HG03066 (cell line): ENCODE data around the gene TOMM7.
"Not testable (repeated sequence)": the region's sequence is repeated elsewhere in the genome, so short reads cannot be mapped to it uniquely, and the experiment has no call there.

ENCODE experiments used
- ATAC-seq: cut with Tn5 transposase; IDR thresholded peaks from one replicate; pipeline ENCODE4 v1.9.1; 2021; ENCODE audit warnings: low read depth; ENCODE audit not compliant: unreplicated experiment

TOMM7 gene

GRCh38 chr7:22826593-22826992 lies 3.9 kb upstream of the TOMM7 start:
- no peak for ATAC-seq

DNA sequence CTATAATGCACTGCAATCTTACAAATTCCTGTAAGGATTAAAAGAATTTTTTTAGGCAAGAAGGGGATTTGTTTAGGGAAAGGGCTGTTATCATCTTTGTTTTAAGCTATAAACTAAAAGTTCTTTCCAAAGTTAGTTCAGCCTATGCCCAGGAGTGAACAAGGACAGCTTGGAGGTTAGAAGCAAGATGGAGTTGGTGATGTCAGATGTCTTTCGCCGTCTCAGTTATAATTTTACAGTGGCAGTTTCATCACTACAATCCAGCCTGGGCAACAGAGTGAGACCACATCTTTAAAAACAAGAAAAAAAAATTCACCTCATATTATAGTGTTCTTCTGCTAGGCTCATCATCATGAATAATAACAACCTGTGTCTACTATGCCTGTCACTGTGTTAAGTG lies 2.1 kb upstream of the TOMM7 start:
- no peak for ATAC-seq

DNA sequence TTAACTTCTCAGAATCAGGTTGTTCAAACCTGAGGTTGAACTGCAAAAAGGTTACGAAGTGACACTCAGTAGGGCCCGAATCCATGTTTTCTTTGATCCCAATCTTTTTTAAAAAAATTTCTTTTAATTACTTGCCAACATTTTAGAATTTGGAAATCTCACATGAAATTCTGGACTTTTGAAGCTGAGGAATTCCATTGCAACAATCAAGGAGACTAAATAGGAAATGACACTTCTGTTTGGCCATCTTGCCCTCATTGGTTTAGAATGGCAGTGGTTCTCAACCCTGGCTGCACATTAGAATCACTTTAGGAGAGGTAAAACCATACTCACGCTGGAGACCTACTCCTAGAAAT lies 471 bp upstream of the TOMM7 start:
- no peak for ATAC-seq

- no peak for ATAC-seq
Measured at GRCh38 chr7:22821702-22822485, 755 bp downstream of the TOMM7 start.

DNA sequence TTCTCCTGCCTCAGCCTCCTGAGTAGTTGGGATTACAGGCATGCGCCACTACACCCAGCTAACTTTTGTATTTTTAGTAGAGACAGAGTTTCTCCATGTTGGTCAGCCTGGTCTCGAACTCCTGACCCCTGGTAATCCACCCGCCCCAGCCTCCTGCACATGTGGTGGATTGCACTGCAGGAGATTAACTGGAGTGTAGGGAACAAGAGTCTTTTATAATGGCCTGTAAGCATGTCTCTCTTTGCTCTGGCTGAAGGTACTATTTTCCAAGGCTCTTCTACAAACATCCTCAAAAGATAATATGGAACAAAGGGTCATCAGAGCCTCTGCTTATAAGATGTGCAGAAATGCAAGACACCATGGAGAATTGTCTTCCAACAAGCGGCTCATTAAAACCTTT lies 3.2 kb downstream of the TOMM7 start:
- ATAC-seq, result no peak

- ATAC-seq, result no peak
Measured at GRCh38 chr7:22814261-22815208, 8.1 kb downstream of the TOMM7 start.

GRCh38 chr7:22812353-22812752 lies 10.3 kb downstream of the TOMM7 start:
- ATAC-seq, result no peak

DNA sequence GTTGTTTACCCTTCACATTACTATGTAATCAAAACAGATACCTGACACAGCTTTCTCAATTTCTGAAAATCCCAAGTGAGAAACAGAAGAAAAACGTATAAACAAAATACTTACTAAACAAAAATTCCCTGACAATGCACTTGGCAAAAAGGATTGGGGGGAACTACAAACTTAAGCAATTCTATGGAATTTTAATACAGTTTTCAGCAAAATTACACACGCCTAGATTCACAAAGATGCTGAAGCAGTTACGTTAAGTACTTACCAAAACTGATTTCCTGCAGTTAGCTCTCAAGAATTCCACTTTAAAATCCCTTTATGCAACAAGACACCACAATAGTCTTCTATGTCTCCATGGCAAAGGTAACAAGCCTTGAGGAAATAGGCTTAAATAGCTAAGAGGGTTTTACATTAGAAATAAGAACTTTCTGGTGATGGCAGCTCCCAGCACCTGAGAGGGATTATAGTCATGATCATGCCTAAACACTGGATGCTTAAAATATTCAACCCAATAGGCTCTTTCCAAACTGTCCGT lies 10.8 kb downstream of the TOMM7 start:
- no peak for ATAC-seq

GRCh38 chr7:22810843-22811242 lies 11.8 kb downstream of the TOMM7 start:
- no peak for ATAC-seq

GRCh38 chr7:22809902-22810642 lies 12.6 kb downstream of the TOMM7 start:
- no peak for ATAC-seq

DNA sequence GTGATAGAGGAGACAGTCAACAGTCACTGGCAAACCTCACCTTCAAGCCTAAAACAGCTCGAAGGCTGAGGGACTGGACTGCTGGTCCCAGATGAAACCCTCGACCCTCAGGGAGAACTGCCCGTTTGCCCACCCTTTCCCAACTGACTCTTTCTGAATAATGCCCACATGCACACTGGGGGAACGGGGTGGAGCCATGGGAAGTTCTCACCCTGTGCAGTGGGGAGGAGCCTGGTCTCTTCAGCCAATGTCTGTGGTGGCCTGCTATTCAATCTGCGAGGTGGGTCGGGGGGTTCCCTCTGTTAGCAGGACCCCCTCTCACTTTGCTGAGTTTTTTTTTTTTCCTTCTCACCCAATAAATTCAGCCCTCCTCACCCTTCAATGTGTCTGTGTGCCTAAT lies 14.5 kb downstream of the TOMM7 start:
- no peak for ATAC-seq

- no peak for ATAC-seq
Measured at GRCh38 chr7:22806752-22807151, 15.9 kb downstream of the TOMM7 start.

DNA sequence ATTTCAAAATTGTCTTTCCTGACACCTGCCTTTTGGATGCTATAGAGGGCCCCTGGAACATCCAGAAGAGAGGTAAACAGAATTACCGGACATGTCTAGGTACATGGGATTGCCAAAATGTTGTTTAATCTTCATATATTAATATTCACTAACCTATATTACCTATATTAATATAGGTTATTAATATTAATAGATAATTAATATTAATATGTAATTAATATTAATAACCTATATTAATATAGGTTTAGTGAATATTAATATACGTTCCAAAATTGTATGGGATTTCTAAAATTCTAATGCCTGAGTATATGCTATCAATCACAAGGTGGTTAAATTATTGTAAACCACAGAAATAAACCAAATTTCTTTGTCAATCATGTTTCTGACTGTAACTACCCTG lies 17.4 kb downstream of the TOMM7 start:
- ATAC-seq, result no peak

DNA sequence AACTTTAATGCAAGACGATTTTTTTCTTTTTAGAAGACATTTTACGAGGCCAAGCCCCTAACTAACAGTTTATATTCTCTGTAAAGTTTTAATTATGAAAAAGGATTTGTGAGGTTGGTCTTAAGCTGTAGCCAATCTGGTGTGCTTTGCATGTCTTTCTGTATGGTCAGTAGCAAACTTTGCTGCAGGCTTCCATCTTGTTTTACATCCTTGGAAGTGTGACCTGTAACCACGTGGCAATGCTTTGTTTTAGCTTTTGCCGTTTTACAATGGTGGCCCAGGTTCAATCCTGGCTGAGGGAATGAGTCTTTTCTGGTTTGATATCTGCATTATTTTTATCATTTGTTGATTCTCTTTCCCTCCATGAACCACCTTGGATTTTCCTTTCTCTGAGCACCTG lies 19.8 kb downstream of the TOMM7 start:
- ATAC-seq, result not testable (repeated sequence)

- ATAC-seq, result no peak
Measured at GRCh38 chr7:22802426-22802825, 20.2 kb downstream of the TOMM7 start.

- ATAC-seq, result no peak
Measured at GRCh38 chr7:22801912-22802311, 20.7 kb downstream of the TOMM7 start.

DNA sequence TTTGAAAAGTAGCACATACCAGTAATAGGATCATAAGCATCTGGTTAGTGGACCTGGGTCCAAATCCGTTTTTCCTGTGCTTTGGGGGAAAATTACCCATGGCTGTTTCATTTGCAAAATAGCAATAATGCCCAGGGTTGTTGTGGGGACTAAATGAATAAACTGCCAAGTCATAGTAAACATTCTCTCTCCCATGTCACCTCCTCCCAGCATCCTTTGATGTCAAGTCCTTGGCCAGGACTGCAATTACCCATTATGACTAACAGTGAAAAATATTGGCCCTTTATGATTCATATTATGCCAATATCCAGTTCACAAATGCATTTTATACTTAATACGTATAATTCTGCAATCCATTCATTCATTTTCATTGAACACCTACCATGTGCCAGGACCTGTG lies 23.0 kb downstream of the TOMM7 start:
- no peak for ATAC-seq

DNA sequence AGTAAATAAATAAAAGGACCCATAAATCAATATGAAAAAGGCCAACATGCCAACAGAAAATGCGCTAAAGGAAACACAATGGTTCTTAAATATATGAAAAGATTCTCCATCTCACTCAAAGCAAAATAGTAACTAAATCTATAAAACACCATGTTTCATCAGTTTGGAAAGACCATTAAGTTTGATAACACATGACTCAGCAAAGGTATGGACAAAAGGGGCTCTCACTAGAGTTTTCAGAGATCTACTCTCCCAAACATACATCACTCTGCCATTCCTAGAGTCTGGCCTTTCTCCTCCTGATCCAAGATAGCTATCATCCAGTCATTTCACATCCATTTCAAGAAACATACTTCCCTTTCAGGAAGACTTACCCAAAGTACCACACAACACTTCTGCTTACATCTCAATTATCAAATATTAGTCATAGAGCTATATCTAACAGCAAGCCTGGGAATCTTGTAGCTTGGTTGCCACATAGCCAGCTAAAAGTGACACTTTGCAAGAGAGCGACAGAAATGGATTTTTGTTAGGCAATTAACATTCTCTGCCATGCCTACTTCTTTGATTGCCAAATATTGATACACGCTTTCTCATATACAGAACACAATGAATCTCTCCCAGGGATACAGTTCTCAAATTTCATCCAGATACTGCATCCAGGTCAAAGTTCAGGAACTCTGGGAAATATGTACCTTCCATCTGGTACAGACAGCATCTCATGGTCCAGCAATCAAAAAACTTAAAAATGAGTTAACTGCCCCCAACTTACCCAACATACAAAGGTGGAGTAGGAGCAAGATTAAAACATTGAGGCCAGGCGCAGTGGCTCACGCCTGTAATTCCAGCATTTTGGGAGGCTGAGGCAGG lies 28.8 kb downstream of the TOMM7 start:
- no peak for ATAC-seq

- no peak for ATAC-seq
Measured at GRCh38 chr7:22791204-22792158, 31.2 kb downstream of the TOMM7 start.
